WTC11 (cell line): ENCODE data around the gene KCNK5. TPM values are rescaled to one million over a fixed set of nuclear protein-coding genes. Genes with fewer than 3 reads are reported as not detected.

Experiments
- ATAC-seq: fragments of 200-7000 bp; cut with Tn5 transposase; 2 replicates; pipeline ENCODE4 v1.10.0; 2021; ENCODE audit warnings: mild to moderate bottlenecking, moderate library complexity
- CTCF ChIA-PET: fragments of 300-600 bp; sonication (Branson Sonifier 250); formaldehyde crosslinking; loops from one replicate; lab custom pipeline; 2021; ENCODE audit warnings: antibody characterized with exemption; lab: Charles Lee
- POLR2A ChIA-PET: fragments of 350-600 bp; sonication (Branson Sonifier 250); formaldehyde crosslinking; loops from one replicate; lab custom pipeline; 2021; ENCODE audit warnings: antibody characterized with exemption; lab: Charles Lee
- DNase-seq: peaks from one replicate; pipeline ENCODE4 v3.0.0; 2021; ENCODE audit warnings: low spot score
- H3K27ac Mint-ChIP-seq: 2 replicates; pipeline ENCODE4 v1.8.0; 2021; ENCODE audit warnings: mixed read lengths
- H3K27me3 Mint-ChIP-seq: 2 replicates; pipeline ENCODE4 v1.8.0; 2021; ENCODE audit warnings: low read depth, mild to moderate bottlenecking, moderate library complexity, mixed read lengths
- H3K36me3 Mint-ChIP-seq: 2 replicates; pipeline ENCODE4 v1.8.0; 2021; ENCODE audit warnings: mixed read lengths
- H3K4me1 Mint-ChIP-seq: 2 replicates; pipeline ENCODE4 v1.8.0; 2022; ENCODE audit warnings: mixed read lengths
- H3K4me3 Mint-ChIP-seq: 2 replicates; pipeline ENCODE4 v1.8.0; 2021; ENCODE audit warnings: mild to moderate bottlenecking, moderate library complexity, mixed read lengths
- H3K9me3 Mint-ChIP-seq: 2 replicates; pipeline ENCODE4 v1.8.0; 2021; ENCODE audit warnings: mixed read lengths
- CBFB ChIP-seq: sonication (generic); formaldehyde crosslinking; IDR thresholded peaks from 2 replicates; pipeline ENCODE4 v1.8.1; 2022; ENCODE audit warnings: mild to moderate bottlenecking, low read depth, missing genetic modification reagents
- CREB1 ChIP-seq: sonication (generic); formaldehyde crosslinking; IDR thresholded peaks from 2 replicates; pipeline ENCODE4 v1.8.0; 2023; ENCODE audit warnings: mild to moderate bottlenecking, missing genetic modification reagents
- ETV6 ChIP-seq: sonication (generic); formaldehyde crosslinking; IDR thresholded peaks from 2 replicates; pipeline ENCODE4 v1.8.1; 2022; ENCODE audit warnings: mild to moderate bottlenecking, missing genetic modification reagents
- GABPB1 ChIP-seq: sonication (generic); formaldehyde crosslinking; IDR thresholded peaks from 2 replicates; pipeline ENCODE4 v1.8.1; 2023; ENCODE audit warnings: mild to moderate bottlenecking, missing genetic modification reagents
- GRHL2 ChIP-seq: fragments of 250-450 bp; sonication (Bioruptor Pico); IDR thresholded peaks from 2 replicates; pipeline ENCODE4 v1.8.0; 2022; ENCODE audit warnings: mild to moderate bottlenecking, moderate library complexity; ENCODE audit not compliant: insufficient replicate concordance, severe bottlenecking
- KAT7 ChIP-seq: sonication (generic); formaldehyde crosslinking; IDR thresholded peaks from 2 replicates; pipeline ENCODE4 v1.8.1; 2023; ENCODE audit warnings: missing genetic modification reagents, mild to moderate bottlenecking, borderline replicate concordance
- NR2C2 ChIP-seq: sonication (generic); formaldehyde crosslinking; IDR thresholded peaks from 2 replicates; pipeline ENCODE4 v1.8.0; 2022; ENCODE audit warnings: mild to moderate bottlenecking, missing genetic modification reagents
- PRRX2 ChIP-seq: fragments of 250-450 bp; sonication (Bioruptor Pico); IDR thresholded peaks from 2 replicates; pipeline ENCODE4 v1.8.0; 2021; ENCODE audit warnings: mild to moderate bottlenecking
- RELA ChIP-seq: sonication (generic); formaldehyde crosslinking; IDR thresholded peaks from 2 replicates; pipeline ENCODE4 v1.8.1; 2022; ENCODE audit warnings: missing genetic modification reagents, mild to moderate bottlenecking, borderline replicate concordance
- TP53 ChIP-seq: sonication (generic); formaldehyde crosslinking; IDR thresholded peaks from 2 replicates; pipeline ENCODE4 v1.8.1; 2023; ENCODE audit warnings: mild to moderate bottlenecking, missing genetic modification reagents
- ZNF121 ChIP-seq: sonication (generic); formaldehyde crosslinking; IDR thresholded peaks from 2 replicates; pipeline ENCODE4 v1.8.0; 2023; ENCODE audit warnings: missing genetic modification reagents
- ZNF396 ChIP-seq: fragments of 250-450 bp; sonication (Bioruptor Pico); IDR thresholded peaks from 2 replicates; pipeline ENCODE4 v1.8.0; 2021; ENCODE audit warnings: mild to moderate bottlenecking, moderate library complexity, borderline replicate concordance
- ZNF671 ChIP-seq: fragments of 250-450 bp; sonication (Bioruptor Pico); IDR thresholded peaks from 2 replicates; pipeline ENCODE4 v1.8.0; 2021; ENCODE audit warnings: mild to moderate bottlenecking
- total RNA-seq: library from RNA; stranded (reverse); gene quantifications from 3 replicates; pipeline ENCODE4 v1.2.3, GENCODE V29; 2021
- TF ChIP-seq, protein P1 (sequence below): fragments of 250-450 bp; sonication (Bioruptor Pico); IDR thresholded peaks from 2 replicates; pipeline ENCODE4 v2.1.2; 2022; ENCODE audit warnings: mild to moderate bottlenecking, moderate library complexity
- TF ChIP-seq, protein P2 (sequence below): sonication (generic); formaldehyde crosslinking; IDR thresholded peaks from 2 replicates; pipeline ENCODE4 v1.8.1; 2022; ENCODE audit warnings: missing genetic modification reagents, borderline replicate concordance
- TF ChIP-seq, protein P3 (sequence below): sonication (generic); formaldehyde crosslinking; IDR thresholded peaks from 2 replicates; pipeline ENCODE4 v1.8.0; 2022; ENCODE audit warnings: mild to moderate bottlenecking, missing genetic modification reagents
- TF ChIP-seq, protein P4 (sequence below): sonication (generic); formaldehyde crosslinking; IDR thresholded peaks from 2 replicates; pipeline ENCODE4 v1.8.1; 2023; ENCODE audit warnings: mild to moderate bottlenecking, missing genetic modification reagents, moderate library complexity
- TF ChIP-seq, protein P5 (sequence below): sonication (generic); formaldehyde crosslinking; IDR thresholded peaks from 2 replicates; pipeline ENCODE4 v1.8.0; 2022; ENCODE audit warnings: missing genetic modification reagents
- TF ChIP-seq, protein P6 (sequence below): fragments of 200-600 bp; IDR thresholded peaks from 2 replicates; pipeline ENCODE4 v1.8.0; 2022; ENCODE audit warnings: antibody characterized with exemption
- TF ChIP-seq, protein P7 (sequence below): sonication (generic); formaldehyde crosslinking; IDR thresholded peaks from 2 replicates; pipeline ENCODE4 v1.8.1; 2022; ENCODE audit warnings: mild to moderate bottlenecking, missing genetic modification reagents, moderate library complexity, borderline replicate concordance
- TF ChIP-seq, protein P8 (sequence below): sonication (generic); formaldehyde crosslinking; IDR thresholded peaks from 2 replicates; pipeline ENCODE4 v1.8.1; 2023; ENCODE audit warnings: mild to moderate bottlenecking, missing genetic modification reagents

Gene KCNK5
- total RNA-seq, 1 experiment from 2014 or later = 41.8 TPM

DNA sequence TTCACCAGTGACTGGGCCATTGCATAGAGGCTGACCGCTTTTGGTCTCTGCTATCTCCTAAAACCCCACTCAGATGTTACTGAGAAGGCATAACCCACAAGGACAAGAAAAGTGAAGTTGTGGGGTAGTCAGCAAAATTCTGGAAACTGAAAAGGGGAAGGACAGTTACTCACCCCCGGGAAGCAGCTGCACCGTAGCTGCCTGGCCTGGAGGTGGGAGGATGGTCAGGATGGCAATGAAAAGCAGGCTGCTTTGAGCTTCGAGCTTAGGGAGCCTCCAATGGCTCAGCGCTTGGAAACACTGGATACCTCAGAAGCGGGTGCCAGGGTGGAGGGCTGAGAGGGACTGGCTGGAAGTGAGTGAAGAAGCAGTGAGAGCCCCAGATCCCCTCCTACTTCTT is 56.0 kb downstream of the KCNK5 start:
- no peak overlapping the region for H3K4me3 Mint-ChIP-seq

DNA sequence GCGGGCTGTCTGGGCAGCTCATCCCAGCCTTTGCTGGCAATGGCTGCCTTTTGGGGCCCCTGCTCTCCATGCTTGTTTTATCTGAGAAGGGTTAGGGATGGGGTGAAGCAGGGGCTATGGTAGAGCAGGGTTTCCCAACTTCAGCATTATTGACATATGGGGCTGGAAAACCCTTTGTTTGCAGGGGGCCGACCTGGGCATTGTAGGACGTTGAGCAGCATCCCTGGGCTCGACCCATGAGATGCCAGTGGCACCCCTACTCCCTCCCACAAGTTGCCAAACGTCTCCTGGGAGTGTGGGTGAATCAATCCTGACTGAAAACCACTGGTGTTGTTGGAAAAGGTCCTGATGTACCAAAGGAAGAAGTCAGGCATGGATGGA is 56.9 kb downstream of the KCNK5 start:
- peaks cover 23% of the 10 kb centered on the region for H3K9me3 Mint-ChIP-seq
- no peak for TF ChIP-seq KAT7
- no peak for TF ChIP-seq PRRX2 (CRISPR knock-in tag)
- no peak for TF ChIP-seq ETV6 (CRISPR knock-in tag)
- TF ChIP-seq RELA (CRISPR knock-in tag) = no peak
- TF ChIP-seq, protein P1, sequence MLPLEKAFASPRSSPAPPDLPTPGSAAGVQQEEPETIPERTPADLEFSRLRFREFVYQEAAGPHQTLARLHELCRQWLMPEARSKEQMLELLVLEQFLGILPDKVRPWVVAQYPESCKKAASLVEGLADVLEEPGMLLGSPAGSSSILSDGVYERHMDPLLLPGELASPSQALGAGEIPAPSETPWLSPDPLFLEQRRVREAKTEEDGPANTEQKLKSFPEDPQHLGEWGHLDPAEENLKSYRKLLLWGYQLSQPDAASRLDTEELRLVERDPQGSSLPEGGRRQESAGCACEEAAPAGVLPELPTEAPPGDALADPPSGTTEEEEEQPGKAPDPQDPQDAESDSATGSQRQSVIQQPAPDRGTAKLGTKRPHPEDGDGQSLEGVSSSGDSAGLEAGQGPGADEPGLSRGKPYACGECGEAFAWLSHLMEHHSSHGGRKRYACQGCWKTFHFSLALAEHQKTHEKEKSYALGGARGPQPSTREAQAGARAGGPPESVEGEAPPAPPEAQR = no peak
- TF ChIP-seq CREB1 (CRISPR knock-in tag) = no peak
- TF ChIP-seq, protein P2, sequence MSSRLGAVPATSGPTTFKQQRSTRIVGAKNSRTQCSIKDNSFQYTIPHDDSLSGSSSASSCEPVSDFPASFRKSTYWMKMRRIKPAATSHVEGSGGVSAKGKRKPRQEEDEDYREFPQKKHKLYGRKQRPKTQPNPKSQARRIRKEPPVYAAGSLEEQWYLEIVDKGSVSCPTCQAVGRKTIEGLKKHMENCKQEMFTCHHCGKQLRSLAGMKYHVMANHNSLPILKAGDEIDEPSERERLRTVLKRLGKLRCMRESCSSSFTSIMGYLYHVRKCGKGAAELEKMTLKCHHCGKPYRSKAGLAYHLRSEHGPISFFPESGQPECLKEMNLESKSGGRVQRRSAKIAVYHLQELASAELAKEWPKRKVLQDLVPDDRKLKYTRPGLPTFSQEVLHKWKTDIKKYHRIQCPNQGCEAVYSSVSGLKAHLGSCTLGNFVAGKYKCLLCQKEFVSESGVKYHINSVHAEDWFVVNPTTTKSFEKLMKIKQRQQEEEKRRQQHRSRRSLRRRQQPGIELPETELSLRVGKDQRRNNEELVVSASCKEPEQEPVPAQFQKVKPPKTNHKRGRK (CRISPR knock-in tag) = no peak
- TF ChIP-seq, protein P3, sequence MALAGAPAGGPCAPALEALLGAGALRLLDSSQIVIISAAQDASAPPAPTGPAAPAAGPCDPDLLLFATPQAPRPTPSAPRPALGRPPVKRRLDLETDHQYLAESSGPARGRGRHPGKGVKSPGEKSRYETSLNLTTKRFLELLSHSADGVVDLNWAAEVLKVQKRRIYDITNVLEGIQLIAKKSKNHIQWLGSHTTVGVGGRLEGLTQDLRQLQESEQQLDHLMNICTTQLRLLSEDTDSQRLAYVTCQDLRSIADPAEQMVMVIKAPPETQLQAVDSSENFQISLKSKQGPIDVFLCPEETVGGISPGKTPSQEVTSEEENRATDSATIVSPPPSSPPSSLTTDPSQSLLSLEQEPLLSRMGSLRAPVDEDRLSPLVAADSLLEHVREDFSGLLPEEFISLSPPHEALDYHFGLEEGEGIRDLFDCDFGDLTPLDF (CRISPR knock-in tag) = no peak
- no peak for TF ChIP-seq ZNF396 (CRISPR knock-in tag)
- TF ChIP-seq TP53 (CRISPR knock-in tag) = no peak
- no peak for TF ChIP-seq CBFB (CRISPR knock-in tag)
- no peak for TF ChIP-seq ZNF121 (CRISPR knock-in tag)
- no peak for TF ChIP-seq GRHL2
- TF ChIP-seq, protein P4, sequence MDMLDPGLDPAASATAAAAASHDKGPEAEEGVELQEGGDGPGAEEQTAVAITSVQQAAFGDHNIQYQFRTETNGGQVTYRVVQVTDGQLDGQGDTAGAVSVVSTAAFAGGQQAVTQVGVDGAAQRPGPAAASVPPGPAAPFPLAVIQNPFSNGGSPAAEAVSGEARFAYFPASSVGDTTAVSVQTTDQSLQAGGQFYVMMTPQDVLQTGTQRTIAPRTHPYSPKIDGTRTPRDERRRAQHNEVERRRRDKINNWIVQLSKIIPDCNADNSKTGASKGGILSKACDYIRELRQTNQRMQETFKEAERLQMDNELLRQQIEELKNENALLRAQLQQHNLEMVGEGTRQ (CRISPR knock-in tag) = no peak
- no peak for TF ChIP-seq GABPB1 (CRISPR knock-in tag)
- no peak for TF ChIP-seq ZNF671
- TF ChIP-seq, protein P5, sequence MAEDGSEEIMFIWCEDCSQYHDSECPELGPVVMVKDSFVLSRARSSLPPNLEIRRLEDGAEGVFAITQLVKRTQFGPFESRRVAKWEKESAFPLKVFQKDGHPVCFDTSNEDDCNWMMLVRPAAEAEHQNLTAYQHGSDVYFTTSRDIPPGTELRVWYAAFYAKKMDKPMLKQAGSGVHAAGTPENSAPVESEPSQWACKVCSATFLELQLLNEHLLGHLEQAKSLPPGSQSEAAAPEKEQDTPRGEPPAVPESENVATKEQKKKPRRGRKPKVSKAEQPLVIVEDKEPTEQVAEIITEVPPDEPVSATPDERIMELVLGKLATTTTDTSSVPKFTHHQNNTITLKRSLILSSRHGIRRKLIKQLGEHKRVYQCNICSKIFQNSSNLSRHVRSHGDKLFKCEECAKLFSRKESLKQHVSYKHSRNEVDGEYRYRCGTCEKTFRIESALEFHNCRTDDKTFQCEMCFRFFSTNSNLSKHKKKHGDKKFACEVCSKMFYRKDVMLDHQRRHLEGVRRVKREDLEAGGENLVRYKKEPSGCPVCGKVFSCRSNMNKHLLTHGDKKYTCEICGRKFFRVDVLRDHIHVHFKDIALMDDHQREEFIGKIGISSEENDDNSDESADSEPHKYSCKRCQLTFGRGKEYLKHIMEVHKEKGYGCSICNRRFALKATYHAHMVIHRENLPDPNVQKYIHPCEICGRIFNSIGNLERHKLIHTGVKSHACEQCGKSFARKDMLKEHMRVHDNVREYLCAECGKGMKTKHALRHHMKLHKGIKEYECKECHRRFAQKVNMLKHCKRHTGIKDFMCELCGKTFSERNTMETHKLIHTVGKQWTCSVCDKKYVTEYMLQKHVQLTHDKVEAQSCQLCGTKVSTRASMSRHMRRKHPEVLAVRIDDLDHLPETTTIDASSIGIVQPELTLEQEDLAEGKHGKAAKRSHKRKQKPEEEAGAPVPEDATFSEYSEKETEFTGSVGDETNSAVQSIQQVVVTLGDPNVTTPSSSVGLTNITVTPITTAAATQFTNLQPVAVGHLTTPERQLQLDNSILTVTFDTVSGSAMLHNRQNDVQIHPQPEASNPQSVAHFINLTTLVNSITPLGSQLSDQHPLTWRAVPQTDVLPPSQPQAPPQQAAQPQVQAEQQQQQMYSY (CRISPR knock-in tag) = no peak
- TF ChIP-seq, protein P6, sequence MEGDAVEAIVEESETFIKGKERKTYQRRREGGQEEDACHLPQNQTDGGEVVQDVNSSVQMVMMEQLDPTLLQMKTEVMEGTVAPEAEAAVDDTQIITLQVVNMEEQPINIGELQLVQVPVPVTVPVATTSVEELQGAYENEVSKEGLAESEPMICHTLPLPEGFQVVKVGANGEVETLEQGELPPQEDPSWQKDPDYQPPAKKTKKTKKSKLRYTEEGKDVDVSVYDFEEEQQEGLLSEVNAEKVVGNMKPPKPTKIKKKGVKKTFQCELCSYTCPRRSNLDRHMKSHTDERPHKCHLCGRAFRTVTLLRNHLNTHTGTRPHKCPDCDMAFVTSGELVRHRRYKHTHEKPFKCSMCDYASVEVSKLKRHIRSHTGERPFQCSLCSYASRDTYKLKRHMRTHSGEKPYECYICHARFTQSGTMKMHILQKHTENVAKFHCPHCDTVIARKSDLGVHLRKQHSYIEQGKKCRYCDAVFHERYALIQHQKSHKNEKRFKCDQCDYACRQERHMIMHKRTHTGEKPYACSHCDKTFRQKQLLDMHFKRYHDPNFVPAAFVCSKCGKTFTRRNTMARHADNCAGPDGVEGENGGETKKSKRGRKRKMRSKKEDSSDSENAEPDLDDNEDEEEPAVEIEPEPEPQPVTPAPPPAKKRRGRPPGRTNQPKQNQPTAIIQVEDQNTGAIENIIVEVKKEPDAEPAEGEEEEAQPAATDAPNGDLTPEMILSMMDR = no peak
- TF ChIP-seq, protein P7, sequence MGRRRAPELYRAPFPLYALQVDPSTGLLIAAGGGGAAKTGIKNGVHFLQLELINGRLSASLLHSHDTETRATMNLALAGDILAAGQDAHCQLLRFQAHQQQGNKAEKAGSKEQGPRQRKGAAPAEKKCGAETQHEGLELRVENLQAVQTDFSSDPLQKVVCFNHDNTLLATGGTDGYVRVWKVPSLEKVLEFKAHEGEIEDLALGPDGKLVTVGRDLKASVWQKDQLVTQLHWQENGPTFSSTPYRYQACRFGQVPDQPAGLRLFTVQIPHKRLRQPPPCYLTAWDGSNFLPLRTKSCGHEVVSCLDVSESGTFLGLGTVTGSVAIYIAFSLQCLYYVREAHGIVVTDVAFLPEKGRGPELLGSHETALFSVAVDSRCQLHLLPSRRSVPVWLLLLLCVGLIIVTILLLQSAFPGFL = no peak

More for the DNA sequence above, 56.0 kb downstream of the KCNK5 start:
- ATAC-seq = no peak
- POLR2A ChIA-PET = no interaction called here
- no peak overlapping the region for H3K27ac Mint-ChIP-seq
- TF ChIP-seq NR2C2 (CRISPR knock-in tag) (no peak), KAT7 (no peak)
- TF ChIP-seq, protein P8, sequence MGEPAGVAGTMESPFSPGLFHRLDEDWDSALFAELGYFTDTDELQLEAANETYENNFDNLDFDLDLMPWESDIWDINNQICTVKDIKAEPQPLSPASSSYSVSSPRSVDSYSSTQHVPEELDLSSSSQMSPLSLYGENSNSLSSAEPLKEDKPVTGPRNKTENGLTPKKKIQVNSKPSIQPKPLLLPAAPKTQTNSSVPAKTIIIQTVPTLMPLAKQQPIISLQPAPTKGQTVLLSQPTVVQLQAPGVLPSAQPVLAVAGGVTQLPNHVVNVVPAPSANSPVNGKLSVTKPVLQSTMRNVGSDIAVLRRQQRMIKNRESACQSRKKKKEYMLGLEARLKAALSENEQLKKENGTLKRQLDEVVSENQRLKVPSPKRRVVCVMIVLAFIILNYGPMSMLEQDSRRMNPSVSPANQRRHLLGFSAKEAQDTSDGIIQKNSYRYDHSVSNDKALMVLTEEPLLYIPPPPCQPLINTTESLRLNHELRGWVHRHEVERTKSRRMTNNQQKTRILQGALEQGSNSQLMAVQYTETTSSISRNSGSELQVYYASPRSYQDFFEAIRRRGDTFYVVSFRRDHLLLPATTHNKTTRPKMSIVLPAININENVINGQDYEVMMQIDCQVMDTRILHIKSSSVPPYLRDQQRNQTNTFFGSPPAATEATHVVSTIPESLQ (CRISPR knock-in tag) = no peak
- TF ChIP-seq, all 79 proteins: peak for 0
- Mint-ChIP-seq H3K27me3 (no peaks in the 10 kb centered on the region; the same call in 1 of the 2 replicates), H3K9me3 (peaks cover 29% of the 10 kb centered on the region), H3K4me1 (no peaks in the 10 kb centered on the region), H3K36me3 (peaks cover 42% of the 10 kb centered on the region)
- no peak for DNase-seq
- CTCF ChIA-PET = interaction anchor here (3.4 to 10.2 kb wide), 2 partner anchors 17 to 131 kb away, joined by 13 to 214 read pairs; no protein-coding TSS in a partner anchor

More for the DNA sequence above, 56.9 kb downstream of the KCNK5 start:
- peaks cover 37% of the 10 kb centered on the region for H3K36me3 Mint-ChIP-seq
- ChIA-PET POLR2A (no interaction called here), CTCF (interaction anchor here (0.9 to 10.2 kb wide), 3 partner anchors 18 to 132 kb away, joined by 7 to 214 read pairs (median 13); no protein-coding TSS in a partner anchor)
- no peak overlapping the region for H3K4me3 Mint-ChIP-seq
- DNase-seq (no peak), ATAC-seq (no peak)
- H3K27ac Mint-ChIP-seq = no peak overlapping the region
- H3K4me1 Mint-ChIP-seq = no peaks in the 10 kb centered on the region
- no peaks in the 10 kb centered on the region; the same call in 1 of the 2 replicates for H3K27me3 Mint-ChIP-seq
